H1 (cell line): Measurements from ENCODE around the gene NFAT5. TPM values are rescaled to one million over a fixed set of nuclear protein-coding genes. Genes with fewer than 3 reads are reported as not detected.

Experiments used
- CTCF ChIA-PET: fragments of 300-600 bp; sonication (Branson Sonifier 250); formaldehyde crosslinking; loops from one replicate; lab custom pipeline; 2021; ENCODE audit not compliant: partially characterized antibody; lab: Charles Lee
- POLR2A ChIA-PET: fragments of 300-600 bp; sonication (Branson Sonifier 250); formaldehyde crosslinking; loops from one replicate; lab custom pipeline; 2021; ENCODE audit warnings: inconsistent platforms; ENCODE audit not compliant: partially characterized antibody; lab: Charles Lee
- DNase-seq, 2 experiments: peaks; one replicate each; pipeline versions ENCODE4 v3.0.0 to v3.0.0-alpha.2; 2010 to 2022; ENCODE audit warnings: low spot score in 2 of 2, low read depth in 1 of 2, mixed read lengths in 1 of 2
- FAIRE-seq: peaks from 2 replicates; lab custom pipeline; 2011; peaks lifted over from hg19 to GRCh38; lab: Jason Lieb, UNC
- H2AFZ ChIP-seq: 2 replicates; pipeline ENCODE4 v1.8.1; 2012; ENCODE audit warnings: low read length, inconsistent platforms
- H2AK5ac ChIP-seq: 2 replicates; pipeline ENCODE4 v1.6.1; 2013; ENCODE audit warnings: low read depth, low read length
- H2BK120ac ChIP-seq: replicated peaks from 2 replicates; pipeline ENCODE3; 2013; ENCODE audit warnings: low read depth, low read length, inconsistent platforms
- H2BK12ac ChIP-seq: 2 replicates; pipeline ENCODE4 v1.6.1; 2013; ENCODE audit warnings: low read depth, low read length
- H2BK15ac ChIP-seq: 2 replicates; pipeline ENCODE4 v1.6.1; 2013; ENCODE audit warnings: low read length
- H2BK20ac ChIP-seq: 2 replicates; pipeline ENCODE4 v1.6.1; 2013; ENCODE audit warnings: low read length
- H2BK5ac ChIP-seq: 2 replicates; pipeline ENCODE4 v1.6.1; 2013; ENCODE audit warnings: low read depth, low read length
- H3K14ac ChIP-seq: 2 replicates; pipeline ENCODE4 v1.6.1; 2013; ENCODE audit warnings: inconsistent platforms; ENCODE audit not compliant: insufficient read length
- H3K18ac ChIP-seq: 2 replicates; pipeline ENCODE4 v1.6.1; 2013; ENCODE audit warnings: low read length; ENCODE audit errors: extremely low read depth
- H3K23ac ChIP-seq: 2 replicates; pipeline ENCODE4 v1.6.1; 2013; ENCODE audit warnings: inconsistent platforms; ENCODE audit not compliant: insufficient read length
- H3K23me2 ChIP-seq: 2 replicates; pipeline ENCODE4 v1.6.1; 2013; ENCODE audit warnings: low read depth, low read length
- H3K27ac ChIP-seq: 2 replicates; pipeline ENCODE4 v1.6.1; 2011; ENCODE audit warnings: low read depth, low read length, inconsistent platforms
- H3K27me3 ChIP-seq, 4 experiments: replicated peaks in 1 of 4; 1 replicate in 1 of 4; 2 replicates in 3 of 4; pipeline versions ENCODE4 v1.6.1 to v1.8.1; 2011 to 2013; ENCODE audit warnings: low read length in 3 of 4, mild to moderate bottlenecking in 3 of 4, inconsistent platforms in 2 of 4, mixed read lengths in 2 of 4, moderate library complexity in 1 of 4; ENCODE audit not compliant: control insufficient read depth in 3 of 4, insufficient read depth in 3 of 4; ENCODE audit errors: extremely low read depth in 1 of 4
- H3K36me3 ChIP-seq, 4 experiments: 2 replicates each; pipeline versions ENCODE4 v1.6.1 to v1.8.1; 2011 to 2013; ENCODE audit warnings: mild to moderate bottlenecking in 4 of 4, low read length in 3 of 4, moderate library complexity in 2 of 4, control low read depth in 1 of 4, inconsistent platforms in 1 of 4; ENCODE audit not compliant: insufficient read depth in 4 of 4, control insufficient read depth in 2 of 4
- H3K4ac ChIP-seq: replicated peaks from 2 replicates; pipeline ENCODE3; 2013; ENCODE audit warnings: low read length, low read depth, mixed read lengths, inconsistent platforms; ENCODE audit not compliant: insufficient read length
- H3K4me1 ChIP-seq, 4 experiments: replicated peaks in 1 of 4; 1 replicate in 1 of 4; 2 replicates in 3 of 4; pipeline versions ENCODE4 v1.6.1 to v1.8.1; 2011 to 2013; ENCODE audit warnings: low read length in 3 of 4, inconsistent platforms in 2 of 4, mixed read lengths in 1 of 4; ENCODE audit not compliant: insufficient read depth in 4 of 4, control insufficient read depth in 3 of 4
- H3K4me2 ChIP-seq, 2 experiments: 2 replicates each; pipeline versions ENCODE4 v1.6.1 to v1.8.1; 2011 to 2013; ENCODE audit warnings: low read depth in 2 of 2, low read length in 2 of 2, control low read depth in 1 of 2, inconsistent platforms in 1 of 2, mild to moderate bottlenecking in 1 of 2; ENCODE audit not compliant: insufficient read depth in 1 of 2
- H3K4me3 ChIP-seq, 4 experiments: fragments of 200-600, 300-600 bp in 1 of 4; sonication (generic), shearing (Covaris generic), sonication (Bioruptor Twin) in 1 of 4; 2 replicates each; pipeline versions ENCODE4 v1.5.1 to v1.8.1; 2011 to 2016; ENCODE audit warnings: low read length in 4 of 4, low read depth in 3 of 4, control low read depth in 2 of 4, inconsistent platforms in 2 of 4, mild to moderate bottlenecking in 2 of 4, mixed read lengths in 1 of 4, moderate library complexity in 1 of 4; ENCODE audit not compliant: insufficient read depth in 2 of 4; ENCODE audit errors: extremely low read depth in 1 of 4
- H3K56ac ChIP-seq: replicated peaks from 2 replicates; pipeline ENCODE3; 2013; ENCODE audit warnings: low read depth, mild to moderate bottlenecking, mixed read lengths, low read length, inconsistent platforms; ENCODE audit not compliant: insufficient read length
- H3K79me1 ChIP-seq: 2 replicates; pipeline ENCODE4 v1.6.1; 2013; ENCODE audit warnings: low read depth, low read length, control low read depth
- H3K79me2 ChIP-seq, 2 experiments: 2 replicates each; pipeline versions ENCODE4 v1.6.1 to v1.8.1; 2012 to 2013; ENCODE audit warnings: low read length in 2 of 2, mild to moderate bottlenecking in 2 of 2, inconsistent platforms in 1 of 2; ENCODE audit not compliant: insufficient read depth in 2 of 2, control insufficient read depth in 1 of 2
- H3K9ac ChIP-seq, 4 experiments: replicated peaks in 1 of 4; 1 replicate in 1 of 4; 2 replicates in 3 of 4; pipeline versions ENCODE4 v1.6.1 to v1.8.1; 2011 to 2013; ENCODE audit warnings: low read depth in 3 of 4, low read length in 3 of 4, control low read depth in 2 of 4, mild to moderate bottlenecking in 2 of 4, moderate library complexity in 2 of 4, inconsistent platforms in 1 of 4; ENCODE audit errors: extremely low read depth in 1 of 4
- H3K9me3 ChIP-seq, 2 experiments: 2 replicates each; pipeline versions ENCODE4 v1.6.1 to v1.8.1; 2012 to 2013; ENCODE audit warnings: mild to moderate bottlenecking in 2 of 2, moderate library complexity in 2 of 2, control low read depth in 1 of 2, inconsistent platforms in 1 of 2, low read depth in 1 of 2, low read length in 1 of 2, mixed read lengths in 1 of 2; ENCODE audit not compliant: insufficient read depth in 2 of 2
- H4K20me1 ChIP-seq, 2 experiments: replicated peaks in 1 of 2; 2 replicates each; pipeline versions ENCODE3 to v1.8.1; 2011 to 2013; ENCODE audit warnings: inconsistent platforms in 2 of 2, low read length in 2 of 2, mild to moderate bottlenecking in 1 of 2; ENCODE audit not compliant: insufficient read depth in 2 of 2, control insufficient read depth in 1 of 2
- H4K5ac ChIP-seq: 2 replicates; pipeline ENCODE4 v1.6.1; 2013; ENCODE audit warnings: low read length, low read depth, mixed read lengths, inconsistent platforms; ENCODE audit not compliant: insufficient read length
- H4K8ac ChIP-seq: 2 replicates; pipeline ENCODE4 v1.8.0; 2013; ENCODE audit warnings: mild to moderate bottlenecking, moderate library complexity, low read length, inconsistent platforms; ENCODE audit not compliant: insufficient read depth; ENCODE audit errors: extremely low read depth
- H4K91ac ChIP-seq: replicated peaks from 2 replicates; pipeline ENCODE3; 2013; ENCODE audit warnings: low read length, mixed read lengths, inconsistent platforms; ENCODE audit not compliant: insufficient read length
- CREB1 ChIP-seq: IDR thresholded peaks from 2 replicates; pipeline ENCODE4 v1.6.1; 2012; ENCODE audit warnings: inconsistent platforms
- JUN ChIP-seq: IDR thresholded peaks from 2 replicates; pipeline ENCODE4 v1.6.1; 2011; ENCODE audit warnings: low read depth, mild to moderate bottlenecking, improper control_type of control experiment, low read length
- RBBP5 ChIP-seq: IDR thresholded peaks from 2 replicates; pipeline ENCODE4 v1.7.1; 2012; ENCODE audit warnings: low read depth, mild to moderate bottlenecking, inconsistent platforms, low read length, moderate library complexity, borderline replicate concordance
- RNF2 ChIP-seq: fragments of 200-900, 300-1000 bp; sonication (generic); IDR thresholded peaks from 2 replicates; pipeline ENCODE4 v1.7.1; 2016; ENCODE audit warnings: borderline replicate concordance, low read depth, mild to moderate bottlenecking, antibody characterized with exemption, low read length; ENCODE audit not compliant: poor library complexity, severe bottlenecking; ENCODE audit errors: missing control alignments
- SIRT6 ChIP-seq: IDR thresholded peaks from one replicate; pipeline ENCODE4 v1.7.1; 2012; ENCODE audit warnings: low read length, inconsistent platforms
- SIX5 ChIP-seq: IDR thresholded peaks from 2 replicates; pipeline ENCODE4 v1.6.1; 2011; ENCODE audit warnings: mild to moderate bottlenecking, low read depth, low read length
- TAF1 ChIP-seq: IDR thresholded peaks from 2 replicates; pipeline ENCODE4 v1.6.1; 2011; ENCODE audit warnings: mild to moderate bottlenecking, low read depth, low read length
- WGBS, 2 experiments: shearing (Covaris generic) in 1 of 2; methylation state at CpG; one replicate each; pipeline versions ENCODE4 v1.1.6 to v1.1.7; 2013 to 2015; ENCODE audit warnings: low lambda C conversion rate in 2 of 2, mixed read lengths in 2 of 2, inconsistent platforms in 1 of 2, low coverage in 1 of 2, missing lambda C conversion rate in 1 of 2; ENCODE audit not compliant: insufficient replicate concordance in 2 of 2, insufficient coverage in 1 of 2, insufficient read length in 1 of 2; ENCODE audit errors: extremely low coverage in 1 of 2, missing lambda C conversion rate in 1 of 2; 5-methylcytosine and 5-hydroxymethylcytosine counted together
- polyA plus RNA-seq, 7 experiments: library from polyadenylated mRNA; depleted of rRNA in 3 of 7; stranded (reverse) in 5 of 7; unstranded in 2 of 7; fragments of >200 nt in 5 of 7; fragments of 200-250 nt in 2 of 7; gene quantifications; 1 replicate in 5 of 7; 2 replicates in 1 of 7; 4 replicates in 1 of 7; pipeline versions ENCODE4 v1.2.1 to v1.2.3, GENCODE V29; 2011 to 2013; ENCODE audit warnings: missing spikeins in 2 of 7, mixed read lengths in 2 of 7
- total RNA-seq: library from RNA; stranded (reverse); fragmentation: NEBNext Ultra II Directional; extraction: Animal tissue kit (Norgen Biotek cat#: 25700); gene quantifications from 2 replicates; pipeline ENCODE4 v1.2.1, GENCODE V29; 2021
- TF ChIP-seq, protein P1 (sequence below): IDR thresholded peaks from 2 replicates; pipeline ENCODE4 v1.6.1; 2011; ENCODE audit warnings: low read depth, mild to moderate bottlenecking, low read length; ENCODE audit not compliant: insufficient read depth

NFAT5 gene
- total and polyA plus RNA-seq, 2 of the 8 experiments (the other 6 are each of a cell fraction or from before 2014, with no cell fraction given): 8.9 to 29.0 TPM

DNA sequence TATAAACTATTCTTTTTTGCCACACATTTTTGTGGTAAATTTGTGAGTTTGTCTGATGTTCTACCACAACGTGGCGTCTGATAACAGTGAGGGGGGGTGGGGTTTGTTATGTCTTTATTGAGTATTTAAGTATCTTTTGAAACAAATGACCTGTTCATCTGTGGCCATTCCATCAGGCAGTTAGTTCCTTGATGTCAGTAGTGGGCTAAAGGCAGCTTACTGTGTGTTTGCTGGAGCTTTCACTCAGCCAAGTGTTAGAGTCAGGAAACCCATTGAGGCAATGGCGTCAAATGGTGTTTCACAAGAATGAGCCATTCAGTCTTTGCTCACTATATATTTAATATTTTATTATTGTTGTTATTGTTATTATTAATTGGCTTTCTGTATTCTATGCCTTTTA lies 132.6 kb downstream of the NFAT5 start:
- ChIA-PET POLR2A (no interaction called here), CTCF (interaction anchor here (1.0 to 1.3 kb wide), 2 partner anchors 11 to 307 kb away, joined by 4 read pairs; no protein-coding TSS in a partner anchor)
- FAIRE-seq (no peak), DNase-seq (no peak)
- Histone ChIP-seq H4K91ac (no peak overlapping the region), H3K4me3 (no peak overlapping the region), H2AK5ac (no peak overlapping the region), H3K14ac (no peak overlapping the region), H3K27me3 (no peaks in the 10 kb centered on the region), H3K56ac (peak overlapping the region; percentile 69), H3K23me2 (no peaks in the 10 kb centered on the region), H3K4ac (no peak overlapping the region), H3K4me1 (peaks cover 0 to 2% (median 0%) of the 10 kb centered on the region in 4 experiments; a peak in 1 of 7 replicates), H2AFZ (no peak overlapping the region), H3K27ac (no peak overlapping the region), H3K4me2 (no peak overlapping the region), H2BK15ac (no peak overlapping the region), H3K79me2 (no peaks in the 10 kb centered on the region), H2BK5ac (no peak overlapping the region), H4K8ac (no peak overlapping the region), H2BK120ac (no peak overlapping the region), H4K5ac (no peak overlapping the region), H3K23ac (no peak overlapping the region), H3K36me3 (peaks cover 5 to 27% (median 10%) of the 10 kb centered on the region in 4 experiments; a peak in 7 of 8 replicates), H4K20me1 (no peaks in the 10 kb centered on the region), H3K9ac (no peak overlapping the region), H3K18ac (no peak overlapping the region), H3K9me3 (no peaks in the 10 kb centered on the region), H3K79me1 (no peaks in the 10 kb centered on the region; the same call in 1 of the 2 replicates), H2BK12ac (no peak overlapping the region), H2BK20ac (no peak overlapping the region)
- WGBS, 2 experiments: 96% methylated on average over 3 of the region's 3 CpGs; no CpG with 5 or more reads in 1 of the 2 experiments
- TF ChIP-seq JUN: no peak
- TF ChIP-seq, protein P1, sequence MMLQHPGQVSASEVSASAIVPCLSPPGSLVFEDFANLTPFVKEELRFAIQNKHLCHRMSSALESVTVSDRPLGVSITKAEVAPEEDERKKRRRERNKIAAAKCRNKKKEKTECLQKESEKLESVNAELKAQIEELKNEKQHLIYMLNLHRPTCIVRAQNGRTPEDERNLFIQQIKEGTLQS: no peak
- TF ChIP-seq TAF1: no peak
- no peak for TF ChIP-seq CREB1
- TF ChIP-seq SIX5: no peak
- no peak for TF ChIP-seq RBBP5
- no peak for TF ChIP-seq RNF2
- TF ChIP-seq SIRT6: no peak
